ENCODE results near the gene PLK1.
"Not testable (repeated sequence)": the region's sequence is repeated elsewhere in the genome, so short reads cannot be mapped to it uniquely, and the experiment has no call there.

Gene PLK1

DNA sequence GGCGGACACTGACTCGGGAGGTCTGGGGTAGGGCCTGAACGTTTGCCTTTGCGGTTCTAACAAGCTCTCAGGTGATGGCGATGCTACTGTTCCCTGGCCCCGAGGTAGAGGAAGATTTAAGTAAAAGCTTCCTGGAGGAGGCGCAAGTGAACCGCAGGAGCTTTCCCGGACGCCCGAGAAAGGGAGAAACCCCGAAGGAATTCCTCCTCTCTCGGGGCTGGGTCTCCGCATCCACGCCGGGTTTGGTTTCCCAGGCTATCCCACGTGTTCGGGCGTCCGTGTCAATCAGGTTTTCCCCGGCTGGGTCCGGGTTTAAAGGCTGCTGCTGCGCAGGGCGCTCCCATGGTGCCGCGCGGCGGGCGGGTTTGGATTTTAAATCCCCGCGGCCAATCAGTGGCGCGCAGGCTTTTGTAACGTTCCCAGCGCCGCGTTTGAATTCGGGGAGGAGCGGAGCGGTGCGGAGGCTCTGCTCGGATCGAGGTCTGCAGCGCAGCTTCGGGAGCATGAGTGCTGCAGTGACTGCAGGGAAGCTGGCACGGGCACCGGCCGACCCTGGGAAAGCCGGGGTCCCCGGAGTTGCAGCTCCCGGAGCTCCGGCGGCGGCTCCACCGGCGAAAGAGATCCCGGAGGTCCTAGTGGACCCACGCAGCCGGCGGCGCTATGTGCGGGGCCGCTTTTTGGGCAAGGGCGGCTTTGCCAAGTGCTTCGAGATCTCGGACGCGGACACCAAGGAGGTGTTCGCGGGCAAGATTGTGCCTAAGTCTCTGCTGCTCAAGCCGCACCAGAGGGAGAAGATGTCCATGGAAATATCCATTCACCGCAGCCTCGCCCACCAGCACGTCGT is at the start of gene PLK1:
Gene PLK1 (plus strand): TSS at position 460 of the 844 bp plus-strand sequence. CDS start 44 bp downstream, at position 504.
- peak; percentile 39 for DNase-seq

DNA sequence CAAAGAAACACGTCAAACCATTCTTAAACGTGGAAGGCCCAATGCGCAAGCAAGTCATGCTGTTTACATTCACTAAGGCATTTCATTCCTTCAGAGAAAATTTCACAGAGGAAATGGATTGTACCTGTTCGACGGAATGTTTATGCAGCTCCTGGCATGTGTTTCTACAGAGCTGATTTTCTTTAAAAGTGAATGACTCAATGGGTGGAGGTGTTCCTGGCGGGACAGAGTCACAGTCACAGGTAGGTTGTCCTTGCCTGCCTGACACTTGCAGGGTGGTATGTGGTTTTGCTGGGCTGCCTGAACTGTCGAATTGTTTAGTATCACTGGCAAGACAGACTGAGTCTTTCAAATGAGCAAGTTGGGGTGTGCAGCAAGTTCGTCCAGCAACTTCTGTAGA is 49.2 kb upstream of the PLK1 start:
- DNase-seq, result no peak

DNA sequence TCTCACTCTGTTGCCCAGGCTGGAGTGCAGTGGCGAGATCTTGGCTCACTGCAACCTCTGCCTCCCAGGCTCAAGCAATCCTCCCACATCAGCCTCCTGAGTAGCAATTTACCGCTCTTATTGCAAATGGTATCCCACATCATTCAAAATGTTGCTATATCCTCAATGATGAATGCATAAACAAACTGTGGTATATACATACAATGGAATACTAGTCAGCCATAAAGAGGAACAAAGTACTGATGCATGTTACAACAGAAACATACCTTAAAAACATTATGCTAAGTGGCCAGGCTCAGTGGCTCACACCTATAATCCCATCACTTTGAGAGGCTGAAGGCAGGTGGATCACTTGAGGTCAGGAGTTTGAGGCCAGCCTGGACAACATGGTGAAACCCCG is 46.8 kb upstream of the PLK1 start:
- not testable (repeated sequence) for DNase-seq

DNA sequence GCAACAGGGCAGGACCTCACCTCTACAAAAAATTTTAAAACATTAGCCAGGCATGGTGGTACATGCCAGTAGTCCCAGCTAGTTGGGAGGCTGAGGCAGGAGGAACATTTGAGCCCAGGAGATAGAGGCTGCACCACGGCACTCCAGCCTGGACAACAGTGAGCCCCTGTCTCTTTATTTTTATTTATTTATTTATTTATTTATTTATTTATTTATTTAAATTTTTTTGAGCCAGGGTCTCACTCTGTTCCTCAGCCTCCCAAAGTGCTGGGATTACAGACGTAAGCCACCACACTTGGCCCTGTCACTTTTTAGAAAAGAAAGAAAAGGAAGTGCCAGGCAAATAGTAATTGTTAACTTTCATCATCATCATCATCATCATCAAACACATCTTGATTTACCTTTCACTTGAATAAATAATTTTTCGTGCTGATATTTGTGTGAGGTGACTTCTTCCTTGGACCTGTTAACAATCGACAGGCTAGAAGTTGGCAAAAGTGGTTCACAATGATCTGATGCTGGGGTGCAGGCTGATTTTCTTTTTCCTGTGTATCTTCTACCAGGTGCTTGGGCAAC is 44.1 kb upstream of the PLK1 start:
- DNase-seq, result no peak

DNA sequence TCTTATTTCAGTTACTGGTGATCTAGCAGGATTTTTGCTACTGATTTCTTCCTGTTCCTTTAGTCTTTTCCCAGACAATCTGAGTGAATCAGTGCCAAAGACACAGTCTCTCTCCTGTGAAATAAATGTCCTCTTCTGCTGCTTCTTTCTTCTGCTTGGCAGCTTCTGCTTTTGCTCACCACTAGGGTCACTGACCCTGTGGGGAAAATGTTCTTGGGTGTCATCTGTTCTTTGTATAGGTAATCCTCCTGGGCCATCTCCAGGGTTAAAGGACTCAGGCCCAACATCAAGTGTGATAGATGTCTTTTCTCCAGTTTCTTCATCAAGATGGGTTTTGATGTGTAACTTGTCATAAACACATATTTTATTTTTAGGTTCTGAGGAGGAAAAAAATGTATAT is 42.7 kb upstream of the PLK1 start:
- DNase-seq, result no peak

DNA sequence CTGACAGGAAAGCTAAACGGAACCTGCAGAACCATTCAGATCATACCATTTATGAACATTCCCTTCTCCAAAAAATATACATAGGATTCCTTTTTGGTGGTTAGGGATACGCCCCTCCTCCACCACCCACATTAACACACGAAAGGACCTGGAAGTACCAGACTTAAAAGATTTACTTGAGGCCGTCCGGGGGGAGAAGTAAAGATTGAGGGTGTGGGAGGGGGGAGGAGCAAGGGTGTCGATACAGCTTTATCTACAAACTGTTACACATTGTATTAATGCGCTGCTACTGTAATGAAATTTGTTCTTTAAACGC is 38.1 kb upstream of the PLK1 start:
- no peak for DNase-seq

DNA sequence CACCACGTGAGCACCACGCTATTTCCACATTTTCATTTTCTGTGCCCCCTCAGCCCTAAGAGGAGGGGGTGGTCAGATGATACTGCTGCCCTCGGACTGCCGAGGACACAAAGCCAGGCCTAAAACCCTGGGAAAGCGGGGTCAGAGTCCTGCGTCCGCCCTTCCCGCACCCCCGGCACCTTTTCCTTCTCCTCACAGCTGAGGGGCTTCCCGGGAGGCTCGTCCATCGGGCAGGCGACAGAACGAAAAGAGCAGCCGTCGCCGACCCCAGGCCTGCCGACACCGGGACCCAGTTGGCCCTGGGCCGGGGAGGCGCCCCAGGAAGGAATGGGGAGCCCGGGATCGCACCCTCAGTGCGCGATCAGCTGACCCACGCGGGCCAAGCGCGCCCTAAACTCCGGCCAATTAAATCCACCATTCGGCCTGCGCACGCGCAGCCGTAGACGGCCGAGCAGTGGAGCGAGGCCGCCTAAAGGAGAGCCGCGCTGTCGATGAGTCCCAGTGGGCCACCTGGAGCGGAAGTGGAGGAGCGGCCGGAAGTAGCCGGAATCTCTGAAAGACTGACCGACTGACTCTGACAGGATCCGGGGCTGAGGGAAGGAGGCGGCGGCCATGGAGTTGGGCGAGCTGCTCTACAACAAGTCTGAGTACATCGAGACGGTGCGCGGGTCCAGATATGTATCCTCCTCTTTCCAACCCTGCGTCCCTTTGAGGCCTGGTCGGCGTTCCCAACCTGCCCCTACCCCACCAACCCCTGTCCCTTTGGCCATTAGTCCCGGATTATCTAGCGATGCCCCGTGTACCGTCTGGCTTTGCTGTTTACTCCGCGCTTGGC is 37.5 kb upstream of the PLK1 start, which contains the start of the genes DCTN5 and PALB2:
Gene DCTN5 (plus strand): TSS at position 536 of the 835 bp plus-strand sequence. CDS start 77 bp downstream, at position 613.
Gene PALB2 (minus strand): TSS at position 380 of the 835 bp plus-strand sequence. CDS start 153 bp downstream, at position 227.
- peak; percentile 69 for DNase-seq

DNA sequence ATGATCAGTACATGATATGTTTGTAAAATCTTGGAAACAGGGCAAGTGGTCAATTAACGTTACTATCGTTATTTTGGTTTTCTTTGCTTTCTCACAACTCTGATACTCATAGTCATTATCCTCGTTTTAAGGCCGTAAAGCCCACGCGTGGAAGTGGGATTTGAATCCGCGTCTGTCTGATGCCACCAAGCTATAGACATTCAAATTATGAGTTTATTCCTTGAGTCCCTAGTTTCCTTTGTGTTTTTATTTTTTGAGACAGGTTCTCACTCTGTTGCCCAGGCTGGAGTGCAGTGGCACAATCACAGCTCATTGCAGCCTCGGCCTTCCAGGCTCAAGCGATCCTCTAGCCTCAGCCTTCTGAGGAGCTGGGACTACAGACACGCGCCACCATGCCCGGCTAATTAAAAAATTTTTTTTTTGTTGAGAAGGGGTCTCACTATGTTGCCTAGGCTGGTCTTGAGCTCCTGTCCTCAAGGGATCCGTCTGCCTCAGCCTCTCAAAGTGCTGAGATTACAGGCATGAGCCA is 36.4 kb upstream of the PLK1 start:
- DNase-seq, result no peak

DNA sequence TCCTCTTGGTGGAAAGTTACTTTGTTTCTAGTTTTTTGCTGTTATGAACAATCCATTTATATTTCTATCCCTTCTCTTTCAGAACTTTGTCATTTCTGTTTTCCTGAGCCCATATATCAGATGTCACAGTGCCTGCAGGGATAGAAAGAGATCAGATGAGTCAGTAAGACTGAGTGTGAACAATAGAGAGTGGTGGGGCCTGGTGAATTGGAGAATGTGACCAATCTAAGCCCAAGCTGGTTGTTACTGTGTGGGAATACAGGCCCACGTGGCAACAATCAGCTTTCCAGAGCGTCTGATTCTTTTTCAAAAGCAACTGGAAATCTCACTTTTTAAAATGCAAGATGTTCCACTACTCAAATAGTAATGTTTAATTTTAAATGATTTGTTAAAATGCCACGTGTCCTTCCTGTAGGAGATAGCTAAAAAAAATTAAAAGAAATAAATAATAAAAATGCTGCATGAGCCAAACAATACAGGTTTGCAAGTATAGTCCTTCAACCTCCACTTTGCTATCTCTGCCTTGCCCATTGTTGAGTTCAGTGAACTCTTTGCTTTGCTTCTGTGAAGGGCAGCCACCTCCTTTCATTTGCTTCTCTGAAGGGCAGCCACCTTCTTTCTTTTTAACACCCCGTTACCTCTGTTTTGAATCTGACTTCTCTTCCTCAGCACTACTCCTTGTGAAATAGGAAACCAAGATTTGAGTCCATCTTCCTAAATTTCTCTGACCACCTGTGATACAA is 27.8 kb upstream of the PLK1 start:
- no peak for DNase-seq

DNA sequence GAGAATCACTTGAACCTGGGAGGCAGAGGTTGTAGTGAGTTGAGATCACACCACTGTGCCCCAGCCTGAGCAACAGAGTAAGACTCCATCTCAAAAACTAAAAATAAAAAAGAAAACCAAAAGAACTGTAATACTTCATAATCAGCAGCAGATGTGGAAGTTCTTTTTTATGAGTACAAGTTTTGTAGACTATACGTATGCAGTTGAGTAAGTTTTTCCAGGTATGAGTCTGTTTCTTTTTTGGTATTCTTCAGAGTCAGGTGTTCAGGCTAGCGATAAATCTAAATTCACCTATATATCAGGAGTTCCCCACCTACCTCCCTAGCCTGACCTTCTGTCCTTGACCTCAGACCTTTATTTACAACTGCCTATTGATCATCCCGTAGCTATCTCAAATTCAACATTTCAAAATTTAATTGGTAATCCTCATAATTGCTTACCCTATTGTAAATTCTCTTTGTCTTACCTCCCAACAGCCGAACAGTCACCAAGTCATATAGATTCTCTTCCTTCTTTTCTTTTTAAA is 26.7 kb upstream of the PLK1 start:
- DNase-seq, result no peak

DNA sequence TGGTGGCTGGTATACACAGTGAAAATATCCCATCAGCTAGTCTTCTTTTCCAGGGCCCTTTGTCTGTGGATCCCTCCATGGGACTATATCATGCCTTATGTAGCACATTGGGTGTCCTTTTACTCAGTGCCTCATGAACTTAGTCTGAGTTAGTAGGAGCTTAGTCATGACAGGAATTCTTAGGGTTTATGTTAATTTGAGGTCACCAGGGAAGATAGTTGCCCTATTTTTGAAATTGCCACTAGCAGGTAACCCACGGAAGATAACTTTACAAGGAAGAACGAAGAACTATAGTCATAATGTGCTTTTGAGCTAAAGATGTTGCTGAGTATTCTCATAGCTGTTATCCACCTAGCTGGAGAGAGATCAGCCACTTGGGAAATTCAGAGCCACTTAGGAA is 14.8 kb upstream of the PLK1 start:
- no peak for DNase-seq

DNA sequence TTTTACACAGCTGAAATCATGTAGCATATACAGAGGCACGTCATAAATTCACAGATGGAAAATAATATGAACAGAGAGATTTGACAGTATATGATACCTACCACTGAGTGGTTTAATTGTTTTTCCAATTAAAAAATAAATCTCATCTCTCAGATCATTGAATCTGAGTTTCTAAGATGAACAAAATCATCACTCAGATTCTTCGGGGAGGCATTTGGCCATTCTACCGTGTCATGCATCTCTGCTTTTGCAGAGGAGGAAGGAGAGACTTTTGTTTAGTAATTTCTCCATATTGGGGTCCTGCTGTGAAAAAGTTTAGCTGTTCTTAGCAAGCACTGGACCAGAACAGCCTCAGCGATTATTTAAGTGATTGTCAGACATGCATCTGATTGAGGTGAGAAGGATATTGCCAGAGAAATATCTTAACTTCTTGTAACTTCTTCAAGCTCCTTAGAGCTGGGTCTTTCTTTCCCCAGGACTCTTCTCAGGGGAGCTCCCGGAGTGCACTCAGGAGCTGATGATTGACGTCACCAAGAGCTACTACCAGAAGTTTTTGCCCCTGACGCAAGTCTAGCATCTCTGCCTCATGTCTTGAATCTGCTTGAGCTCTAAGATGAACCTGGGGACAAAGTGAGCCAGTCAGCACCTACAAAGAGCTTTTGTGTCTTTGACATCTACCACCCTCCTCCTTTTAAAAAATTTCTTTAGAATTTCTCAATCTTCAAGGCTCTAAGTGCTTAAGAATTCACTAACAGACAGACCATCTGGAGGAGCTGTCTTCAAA is 11.9 kb upstream of the PLK1 start:
- DNase-seq, result no peak

DNA sequence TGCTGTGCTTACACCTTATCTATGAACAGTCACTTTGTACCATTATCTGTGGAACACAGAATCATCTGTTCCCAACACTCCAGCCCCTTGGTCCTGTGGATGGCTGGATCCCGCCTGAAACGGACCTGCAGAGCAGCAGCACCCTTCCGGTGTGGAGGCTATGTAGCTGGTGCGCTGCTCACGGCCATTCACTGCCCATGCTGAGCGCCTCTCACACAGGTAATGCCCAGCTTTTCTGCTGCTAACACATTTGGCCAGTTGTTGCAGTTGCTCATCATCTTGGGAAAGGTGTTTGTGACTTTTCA is 11.4 kb upstream of the PLK1 start:
- DNase-seq, result no peak

DNA sequence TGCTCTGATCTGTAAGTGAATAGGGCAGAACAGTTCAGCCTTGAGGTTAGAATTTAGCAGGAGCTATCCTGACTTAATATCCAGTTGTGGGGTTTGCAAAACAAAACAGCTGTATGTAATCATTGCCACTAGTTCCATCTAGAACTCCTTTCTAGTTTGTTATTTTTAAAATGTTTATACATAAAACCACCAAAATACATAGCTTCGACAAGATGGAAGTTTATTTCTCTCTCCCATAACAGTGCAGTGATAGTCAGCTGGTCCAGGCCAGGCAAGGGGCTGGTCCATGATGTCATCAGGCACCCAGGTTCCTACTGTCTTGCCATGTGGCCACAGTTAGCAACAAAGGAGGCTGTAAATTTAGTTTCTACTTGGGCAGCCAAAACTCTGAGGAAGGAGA is 10.5 kb upstream of the PLK1 start:
- DNase-seq, result no peak

DNA sequence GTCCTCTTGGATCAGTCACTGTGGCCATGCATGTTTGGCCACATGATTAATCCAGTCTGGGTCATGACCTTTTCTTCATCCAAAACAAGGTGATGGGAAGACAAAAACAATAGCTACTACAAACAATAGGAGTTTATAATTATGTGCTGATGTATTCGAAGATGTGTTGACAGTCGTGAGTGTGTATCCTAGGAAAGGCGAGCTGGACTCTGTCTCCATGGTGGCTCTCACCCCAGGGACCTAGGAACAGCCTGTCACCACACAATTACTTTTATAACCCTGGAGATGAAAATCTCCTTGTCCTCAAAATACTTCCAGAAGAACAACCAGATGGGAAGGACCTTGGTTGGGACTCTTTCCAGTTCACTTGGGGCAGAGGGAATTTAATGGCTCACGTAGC is 9.8 kb upstream of the PLK1 start:
- no peak for DNase-seq

DNA sequence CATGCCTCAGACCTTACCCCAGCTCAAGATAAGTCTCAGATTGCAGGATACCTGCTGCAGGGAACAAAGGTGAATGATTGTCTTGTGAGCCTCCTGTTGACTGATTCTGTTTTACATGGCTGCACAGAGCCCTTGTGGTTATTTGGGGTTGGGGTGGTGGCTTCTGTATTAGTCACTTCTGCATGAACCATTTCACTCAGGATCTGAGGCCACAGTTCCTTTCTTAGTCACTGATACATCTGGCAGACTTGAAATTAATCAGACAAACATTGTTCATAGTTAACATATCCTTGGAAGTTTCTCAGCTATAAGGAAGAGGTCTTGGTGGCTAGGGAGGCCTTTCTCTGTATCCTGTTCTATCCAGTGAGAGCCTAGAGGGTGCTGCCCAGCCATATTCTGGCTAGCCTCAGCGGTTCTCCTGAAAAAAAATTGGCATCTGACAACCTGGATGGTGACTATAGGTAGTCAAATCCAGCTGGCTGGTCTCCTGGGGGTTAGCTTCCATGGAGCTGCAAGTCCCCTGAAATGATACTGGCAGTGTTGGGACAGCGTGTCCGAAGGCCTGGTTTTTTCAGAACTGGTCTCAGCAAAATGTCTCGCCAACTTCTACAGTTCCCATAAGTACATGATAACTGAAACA is 8.4 kb upstream of the PLK1 start:
- DNase-seq, result no peak

DNA sequence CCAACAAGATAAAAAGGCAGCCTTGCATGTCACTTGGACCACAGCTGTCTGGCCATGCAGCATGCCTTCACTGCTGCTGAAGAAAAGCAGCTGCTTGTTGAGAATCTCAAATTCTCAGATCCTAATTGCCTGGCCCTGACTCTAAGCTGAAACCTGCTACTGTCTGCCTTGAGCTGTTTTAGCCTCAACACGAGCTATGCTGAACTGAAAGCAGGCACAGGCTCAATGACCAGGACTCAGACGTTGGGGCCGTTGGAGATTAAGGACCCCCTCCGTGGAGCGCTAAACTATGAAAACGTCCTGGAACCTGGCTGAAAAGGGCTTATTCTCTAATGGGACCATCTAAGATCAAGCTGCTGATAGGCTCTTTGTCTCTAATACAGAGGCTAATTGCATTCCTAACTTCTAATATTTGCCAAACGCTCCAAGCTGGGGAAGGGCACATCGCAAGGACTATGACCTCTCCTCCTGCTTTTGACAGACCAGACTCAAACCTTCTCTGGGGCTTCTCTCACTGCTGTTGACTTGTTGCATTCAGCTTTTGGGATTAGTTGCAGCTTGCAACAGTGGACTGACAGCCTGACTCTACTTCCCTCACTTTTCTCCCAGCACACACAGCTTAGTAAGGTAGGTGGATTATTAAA is 4.6 kb upstream of the PLK1 start:
- no peak for DNase-seq

DNA sequence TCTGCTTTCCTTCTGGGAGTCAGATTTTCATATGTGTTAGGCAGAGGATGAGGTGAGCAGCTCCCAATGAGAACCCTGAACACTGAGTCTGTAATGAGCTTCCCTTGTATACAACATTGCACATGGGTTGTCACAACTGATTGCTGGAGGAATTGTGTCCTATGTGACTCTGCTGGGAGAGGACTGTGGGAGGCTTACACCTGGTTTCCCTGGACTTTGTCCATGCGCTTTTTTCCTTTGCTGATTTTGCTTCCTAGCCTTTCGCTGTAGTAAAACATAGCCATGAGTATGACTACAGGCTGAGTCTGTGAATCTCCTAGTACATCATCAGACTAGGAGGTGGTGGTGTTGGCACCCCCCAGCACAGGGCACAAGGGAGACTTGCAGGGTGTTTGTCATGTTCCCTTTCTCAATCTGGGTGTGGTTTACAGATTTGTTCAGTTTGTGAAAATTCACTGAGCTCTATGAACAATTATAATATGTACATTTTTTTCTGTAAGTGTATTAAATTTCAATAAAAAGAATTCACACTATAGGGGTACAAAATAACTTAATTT is 1.7 kb upstream of the PLK1 start:
- DNase-seq, result no peak

DNA sequence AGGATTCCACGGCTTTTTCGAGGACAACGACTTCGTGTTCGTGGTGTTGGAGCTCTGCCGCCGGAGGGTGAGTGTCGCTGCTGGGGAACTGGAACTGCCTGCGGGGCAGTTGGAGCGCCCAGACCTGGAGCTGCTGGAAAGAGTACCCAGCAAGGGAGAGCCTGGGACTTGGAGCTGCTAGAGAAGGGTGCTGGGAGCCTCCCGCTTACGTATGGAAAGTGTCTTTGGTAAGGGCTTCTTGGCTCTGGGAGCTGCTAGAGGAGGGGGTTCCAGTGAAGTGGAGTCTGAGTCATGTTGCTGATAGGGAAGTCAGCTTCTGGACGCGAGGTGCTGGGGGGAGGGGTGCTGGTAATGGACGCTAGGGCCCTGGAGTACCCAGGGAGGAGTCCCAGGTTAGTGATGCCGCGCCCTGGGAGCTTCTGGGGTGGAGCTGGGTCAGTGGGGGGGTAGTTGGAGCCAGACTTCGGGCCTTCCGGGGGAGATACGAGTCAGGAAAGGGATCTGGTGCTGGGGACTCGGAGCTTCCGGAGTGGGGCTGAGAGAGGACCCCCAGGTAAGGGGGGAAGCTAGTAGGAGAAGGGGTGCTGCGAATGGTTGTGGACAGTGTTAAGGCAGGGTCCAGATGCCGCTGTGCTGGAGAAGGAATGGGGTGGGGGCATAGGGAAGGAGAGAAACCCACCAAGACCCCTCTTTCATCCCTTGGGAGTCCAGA is 741 bp downstream of the PLK1 start:
- DNase-seq, result no peak

DNA sequence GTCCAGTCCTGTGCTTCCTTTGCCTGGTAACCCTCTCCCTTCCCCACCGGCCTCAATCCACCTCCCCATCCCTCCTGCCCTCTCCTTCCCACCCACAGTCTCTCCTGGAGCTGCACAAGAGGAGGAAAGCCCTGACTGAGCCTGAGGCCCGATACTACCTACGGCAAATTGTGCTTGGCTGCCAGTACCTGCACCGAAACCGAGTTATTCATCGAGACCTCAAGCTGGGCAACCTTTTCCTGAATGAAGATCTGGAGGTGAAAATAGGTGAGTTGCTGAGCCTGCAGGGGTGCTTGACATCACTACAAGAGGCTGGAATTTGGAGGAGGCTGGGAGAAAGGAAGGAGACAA is 1.3 kb downstream of the PLK1 start:
- no peak for DNase-seq
